ENCODE data around the gene TMEM63C.
"Not testable (repeated sequence)": the region's sequence is repeated elsewhere in the genome, so short reads cannot be mapped to it uniquely, and the experiment has no call there.

The TMEM63C gene

DNA sequence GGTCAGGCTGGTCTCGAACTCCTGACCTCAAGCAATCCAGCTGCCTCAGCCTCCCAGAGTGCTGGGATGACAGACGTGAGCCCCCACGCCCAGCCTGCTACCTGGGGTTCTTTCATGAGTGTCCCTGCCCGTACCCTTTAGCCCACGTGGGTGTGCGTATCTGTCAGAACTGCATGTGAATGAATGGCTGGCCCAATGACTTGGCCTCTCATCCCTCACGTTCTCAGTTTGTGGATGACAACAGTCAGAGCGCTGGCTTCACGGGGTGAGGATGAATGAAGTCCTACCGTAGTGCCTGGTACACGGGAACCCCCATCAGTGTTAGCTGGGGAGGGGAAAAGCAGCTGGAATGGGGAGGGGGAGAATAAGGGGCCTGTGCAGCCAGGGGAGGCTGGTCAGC, 23.9 kb upstream of the TMEM63C start:
- no peak for DNase-seq

DNA sequence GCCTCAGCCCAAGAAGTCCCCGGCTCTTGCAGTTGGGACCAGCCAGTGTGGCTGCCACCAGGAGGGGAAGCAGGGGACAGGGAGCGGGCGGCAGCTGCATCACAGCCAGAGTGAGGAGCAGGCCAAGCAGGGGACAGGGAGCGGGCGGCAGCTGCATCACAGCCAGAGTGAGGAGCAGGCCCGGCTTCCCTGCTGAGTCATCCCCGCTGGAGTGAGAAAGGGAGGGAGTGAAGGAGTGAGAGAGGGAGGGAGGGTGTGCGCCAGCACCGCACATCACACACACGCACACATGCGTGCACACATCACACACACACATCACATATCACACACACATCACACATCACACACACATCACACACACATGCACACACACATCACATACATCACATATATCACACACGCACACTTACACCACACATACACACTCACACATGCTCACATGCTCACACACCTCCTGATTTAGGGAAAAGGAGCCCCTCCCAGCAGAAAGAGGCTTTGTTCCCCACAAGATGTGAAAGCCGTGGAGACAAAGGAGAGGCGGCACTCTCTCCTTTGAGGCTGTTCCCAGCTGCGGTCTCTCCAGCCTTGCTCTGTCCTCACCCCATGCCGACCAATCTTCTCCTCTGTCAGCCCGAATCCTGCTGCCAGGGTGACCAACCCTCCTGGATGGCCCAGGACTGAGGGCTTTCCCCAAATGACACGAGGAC, 23.3 kb upstream of the TMEM63C start:
- no peak for DNase-seq

DNA sequence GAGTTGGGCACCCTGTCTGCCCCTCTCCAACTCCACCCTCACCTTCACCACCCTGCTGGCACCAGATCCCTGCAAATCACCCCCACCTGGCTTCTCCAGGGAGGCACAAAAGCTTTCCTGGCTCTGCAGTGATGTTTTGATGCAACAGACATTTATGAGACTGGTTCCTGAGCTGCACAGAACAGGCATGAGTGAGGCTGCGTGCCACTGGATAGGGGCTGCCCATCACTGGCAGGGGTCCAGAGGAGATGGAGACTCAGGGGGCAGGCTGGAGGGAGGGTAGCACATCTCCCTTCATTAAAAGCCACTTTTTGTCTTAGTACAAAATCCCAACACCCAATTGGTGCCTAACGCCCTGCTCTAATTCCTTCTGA, 22.7 kb upstream of the TMEM63C start:
- DNase-seq: no peak

DNA sequence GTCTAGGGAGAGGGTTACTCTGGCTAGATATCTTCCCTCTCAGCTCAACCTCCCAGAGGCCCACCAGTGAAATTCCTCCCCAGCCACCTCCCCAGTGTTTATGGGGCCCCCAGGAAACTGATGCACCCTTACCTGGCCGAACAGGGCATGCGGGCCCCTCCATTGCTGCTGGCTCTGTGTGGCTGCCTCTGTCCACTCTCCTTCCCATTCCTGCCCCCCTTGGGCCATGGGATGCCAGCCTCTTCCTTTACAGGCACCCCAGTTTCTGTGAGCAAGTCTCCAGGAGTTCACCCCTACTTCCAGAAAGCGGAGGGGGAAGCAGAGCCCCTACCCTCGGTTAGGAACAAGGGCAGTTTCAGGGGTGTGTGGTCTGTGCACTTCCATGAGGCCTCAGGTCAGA, 20.6 kb upstream of the TMEM63C start:
- DNase-seq: no peak

DNA sequence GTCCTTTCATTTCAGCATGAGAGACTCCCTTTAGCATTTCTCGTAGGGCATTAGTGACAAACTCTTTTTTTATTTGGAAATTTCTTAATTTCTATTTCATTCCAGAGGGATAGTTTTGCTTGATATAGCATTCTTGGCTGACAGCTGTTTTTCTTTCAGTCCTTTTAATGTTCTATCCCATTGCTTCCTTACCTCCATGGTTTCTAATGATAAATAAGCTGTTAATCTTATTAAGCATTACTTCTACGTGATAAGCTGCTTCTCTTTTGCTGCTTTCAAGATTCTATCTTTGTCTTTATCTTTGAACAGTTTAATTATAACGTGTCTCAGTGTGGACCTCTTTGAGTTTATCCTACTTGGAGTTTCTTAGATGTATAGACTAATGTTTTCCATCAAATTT, 11.6 kb upstream of the TMEM63C start:
- DNase-seq: no peak

DNA sequence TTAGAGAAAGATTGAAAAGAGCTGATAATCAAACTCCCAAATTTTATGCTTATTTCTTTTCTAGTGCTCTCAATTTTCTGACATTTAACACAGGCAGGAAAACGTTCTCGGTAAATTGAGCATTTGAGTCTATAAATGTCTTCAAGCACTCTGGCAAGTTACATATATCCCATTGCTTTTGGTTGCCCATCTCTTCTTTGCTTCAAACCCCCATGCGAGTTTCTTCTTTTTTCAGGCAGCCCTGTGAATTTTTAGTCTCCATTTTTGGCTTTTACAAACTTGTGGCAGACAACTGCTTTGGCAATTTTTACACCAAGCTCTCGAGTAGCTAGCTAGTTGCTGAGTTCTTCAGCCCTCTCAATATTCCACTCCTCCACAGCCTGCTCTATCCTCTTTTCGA, 8.7 kb upstream of the TMEM63C start:
- no peak for DNase-seq

DNA sequence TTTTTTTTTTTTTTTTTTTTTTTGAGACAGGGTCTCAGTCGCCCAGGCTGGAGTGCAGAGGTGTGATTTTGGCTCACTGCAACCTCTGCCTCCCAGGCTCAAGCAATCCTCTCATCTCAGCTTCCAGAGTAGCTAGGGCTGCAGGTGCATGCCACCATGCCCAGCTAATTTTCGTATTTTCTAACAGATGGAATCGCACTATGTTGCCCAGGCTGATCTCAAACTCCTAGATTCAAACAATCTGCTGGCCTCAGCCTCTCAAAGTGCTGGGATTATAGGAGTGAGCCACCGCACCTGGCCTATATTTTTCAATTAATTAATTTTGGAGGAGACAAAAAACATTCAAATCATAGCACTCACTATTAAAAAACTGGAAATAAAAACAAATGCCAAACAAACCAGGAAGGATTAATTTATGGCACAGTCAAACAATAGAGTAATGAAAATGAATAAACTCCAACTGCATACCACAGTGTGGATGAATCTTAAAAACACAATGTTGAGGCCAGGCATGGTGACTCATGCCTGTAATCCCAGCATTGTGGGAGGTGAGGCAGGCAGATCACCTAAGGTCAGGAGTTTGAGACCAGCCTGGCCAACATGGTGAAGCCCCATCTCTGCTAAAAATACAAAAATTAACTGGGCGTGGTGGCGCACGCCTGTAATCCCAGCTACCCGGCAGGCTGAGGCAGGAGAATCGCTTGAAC, 7.5 kb upstream of the TMEM63C start:
- DNase-seq: not testable (repeated sequence)

DNA sequence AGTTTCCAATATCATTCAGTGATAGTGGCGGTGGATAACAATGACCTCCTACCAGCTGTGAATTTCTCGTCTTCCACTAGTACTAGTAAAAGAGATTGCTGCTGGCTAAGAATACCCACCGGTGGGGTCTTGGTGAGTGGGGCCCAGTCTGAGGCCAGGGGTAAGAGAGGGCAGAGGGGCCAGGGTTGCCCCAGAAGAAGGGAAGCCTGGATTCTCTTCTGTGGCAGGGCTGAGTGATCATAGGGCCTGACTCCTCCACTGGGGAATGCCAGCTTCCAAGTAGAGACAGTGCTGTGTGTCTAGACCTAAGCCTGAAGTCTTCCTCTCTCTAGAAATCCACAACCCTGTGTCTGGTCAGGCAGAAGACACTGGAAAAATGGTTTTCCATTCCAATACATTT, 5.8 kb upstream of the TMEM63C start:
- no peak for DNase-seq

DNA sequence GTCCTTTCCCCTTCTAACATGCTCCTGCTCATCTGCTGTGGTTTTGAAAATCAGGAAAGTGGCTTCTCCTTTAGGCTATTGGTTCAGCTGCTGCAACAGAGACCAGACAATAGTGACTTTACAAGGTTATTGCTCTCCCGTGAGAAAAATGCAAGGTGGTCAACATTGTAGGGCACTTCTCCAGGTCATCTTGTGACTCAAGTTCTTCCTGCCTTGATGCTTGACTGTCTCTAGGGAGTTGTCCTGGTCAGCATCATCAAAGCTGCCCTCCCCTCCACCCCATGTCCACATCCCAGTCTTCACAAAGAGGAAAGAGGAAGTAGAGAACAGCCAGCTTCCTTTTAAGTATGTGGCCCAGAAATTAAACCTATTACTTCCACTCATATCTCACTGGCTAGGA, 3.9 kb upstream of the TMEM63C start:
- no peak for DNase-seq

DNA sequence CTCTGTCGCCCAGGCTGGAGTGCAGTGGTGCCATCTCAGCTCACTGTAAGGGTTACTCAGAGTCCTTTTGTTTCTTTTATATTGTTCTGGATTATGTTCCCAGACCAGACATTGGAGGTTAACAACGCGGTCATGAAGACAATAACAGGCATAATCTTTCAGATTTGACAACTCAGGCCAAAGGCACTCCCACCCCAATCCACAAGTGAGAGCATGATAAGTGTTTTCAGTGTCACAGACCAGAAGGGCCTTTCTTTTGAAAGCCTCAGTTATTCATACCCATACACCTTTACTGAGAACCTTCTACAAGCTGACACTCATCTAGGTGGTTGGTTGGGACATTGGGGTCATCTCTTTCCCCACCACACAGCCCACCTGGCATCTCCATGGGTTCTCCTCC, 2.9 kb upstream of the TMEM63C start:
- no peak for DNase-seq

DNA sequence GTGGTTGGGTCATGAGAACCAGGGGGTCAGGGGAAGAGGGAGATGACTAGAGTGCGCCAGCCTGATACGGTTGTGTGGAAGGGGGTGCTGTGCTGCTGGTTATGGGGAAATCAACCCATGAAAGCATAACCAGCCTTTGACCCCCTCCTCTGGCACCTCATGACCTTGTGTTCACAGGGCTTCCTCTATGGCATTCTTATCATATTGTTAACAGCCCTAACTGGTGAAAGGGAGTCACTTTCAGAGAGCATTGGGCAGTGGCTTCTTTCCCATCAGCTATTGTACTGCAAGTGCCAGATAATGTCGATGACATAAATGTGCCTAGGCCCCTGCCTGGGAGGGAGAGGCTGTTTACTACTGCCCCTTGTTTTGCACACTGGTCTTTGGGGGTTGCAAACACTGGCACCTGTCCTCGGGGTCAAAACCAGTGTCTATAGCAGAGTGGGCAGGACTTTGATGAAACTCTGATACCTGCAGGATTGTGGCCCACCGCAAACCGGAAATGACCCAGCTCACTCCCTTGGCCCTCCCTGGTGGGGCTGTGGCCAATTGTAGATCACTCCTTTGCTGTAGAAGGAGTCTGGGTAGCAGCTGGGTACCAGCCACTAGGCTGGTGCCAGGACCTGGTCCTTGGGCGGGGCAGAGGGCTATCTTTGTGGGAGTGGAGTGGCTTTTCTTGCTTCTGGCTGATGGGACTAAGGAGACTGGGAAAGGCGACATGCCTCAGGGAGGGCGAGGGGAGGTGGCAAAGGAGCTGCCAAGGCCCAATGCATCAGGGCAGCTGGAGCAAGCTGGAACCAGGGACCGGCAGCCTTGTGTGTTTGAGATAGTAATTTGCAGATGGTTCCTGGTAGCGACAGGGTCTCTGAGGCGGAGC, 634 bp upstream of the TMEM63C start:
- DNase-seq: no peak

DNA sequence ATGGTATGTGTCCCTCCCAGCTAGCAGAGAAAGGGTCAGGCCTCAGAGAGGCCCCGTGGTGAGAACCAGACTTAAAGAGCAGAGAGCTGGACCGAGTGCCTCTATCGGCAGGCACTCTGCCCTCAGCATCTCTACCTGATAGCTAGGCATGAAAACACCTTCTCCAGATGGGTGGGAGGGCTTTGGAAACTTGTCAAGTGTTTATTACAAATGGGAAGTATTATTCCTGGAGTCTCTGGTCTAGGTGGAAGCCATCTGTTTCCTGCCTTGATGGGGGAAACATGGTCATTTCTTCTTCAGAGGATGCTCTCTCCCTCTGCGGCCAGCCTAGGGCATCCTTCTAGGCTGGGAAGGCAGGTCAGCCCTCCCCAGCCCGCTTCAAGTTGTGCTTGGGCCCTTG, 2.3 kb downstream of the TMEM63C start:
- DNase-seq: no peak

DNA sequence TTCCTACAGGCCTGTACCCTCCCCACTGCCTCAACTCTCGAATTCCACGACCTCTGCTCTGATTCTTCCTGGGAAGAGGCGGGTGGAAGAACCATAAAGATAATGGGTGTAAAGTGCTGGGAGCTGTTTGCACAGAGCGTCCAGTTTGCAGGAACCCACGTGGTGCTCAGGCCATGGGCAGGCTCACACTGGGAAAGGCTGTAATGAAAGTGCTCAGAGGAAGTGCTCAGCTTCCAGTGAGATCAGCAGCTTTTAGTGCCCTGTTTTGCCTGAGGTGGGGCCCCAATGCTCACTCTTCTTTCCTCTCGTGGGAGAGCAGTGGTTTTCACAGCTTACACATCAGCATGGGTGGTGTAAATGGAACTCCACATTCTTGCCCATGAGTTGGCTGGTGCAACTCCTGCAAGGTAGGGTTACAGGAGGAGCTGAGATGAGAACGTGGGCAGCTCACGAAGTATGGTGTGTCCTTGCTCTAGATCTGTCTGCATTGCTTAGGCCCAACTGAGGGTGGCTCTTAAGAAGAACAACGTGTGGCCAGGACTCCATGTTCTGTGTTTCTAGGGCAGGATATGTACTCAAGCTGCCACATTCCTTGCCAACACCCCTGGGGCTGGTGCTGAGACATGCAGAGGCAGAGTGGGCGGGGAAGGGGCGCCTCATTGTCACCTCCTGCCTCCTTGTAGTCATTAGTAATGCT, 2.9 kb downstream of the TMEM63C start:
- DNase-seq: no peak

DNA sequence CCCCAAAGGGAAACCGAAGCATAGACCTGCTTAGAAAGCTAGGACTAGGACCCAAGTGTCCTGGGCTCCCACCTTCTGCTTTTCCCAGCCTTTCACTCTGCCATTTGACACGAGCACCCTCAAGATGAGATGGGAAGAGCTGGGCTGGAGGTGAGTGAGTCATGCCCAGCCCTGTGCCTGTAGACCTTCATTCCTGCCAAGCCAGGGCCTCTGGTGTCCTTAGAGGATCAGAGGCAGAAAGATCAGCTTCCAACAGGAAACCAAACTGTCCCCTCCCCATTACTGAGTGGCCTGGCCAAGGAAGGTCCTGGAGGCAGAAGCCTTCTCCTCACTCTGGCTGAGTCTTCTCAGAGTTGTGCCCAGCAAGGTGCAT, 3.5 kb downstream of the TMEM63C start:
- no peak for DNase-seq

DNA sequence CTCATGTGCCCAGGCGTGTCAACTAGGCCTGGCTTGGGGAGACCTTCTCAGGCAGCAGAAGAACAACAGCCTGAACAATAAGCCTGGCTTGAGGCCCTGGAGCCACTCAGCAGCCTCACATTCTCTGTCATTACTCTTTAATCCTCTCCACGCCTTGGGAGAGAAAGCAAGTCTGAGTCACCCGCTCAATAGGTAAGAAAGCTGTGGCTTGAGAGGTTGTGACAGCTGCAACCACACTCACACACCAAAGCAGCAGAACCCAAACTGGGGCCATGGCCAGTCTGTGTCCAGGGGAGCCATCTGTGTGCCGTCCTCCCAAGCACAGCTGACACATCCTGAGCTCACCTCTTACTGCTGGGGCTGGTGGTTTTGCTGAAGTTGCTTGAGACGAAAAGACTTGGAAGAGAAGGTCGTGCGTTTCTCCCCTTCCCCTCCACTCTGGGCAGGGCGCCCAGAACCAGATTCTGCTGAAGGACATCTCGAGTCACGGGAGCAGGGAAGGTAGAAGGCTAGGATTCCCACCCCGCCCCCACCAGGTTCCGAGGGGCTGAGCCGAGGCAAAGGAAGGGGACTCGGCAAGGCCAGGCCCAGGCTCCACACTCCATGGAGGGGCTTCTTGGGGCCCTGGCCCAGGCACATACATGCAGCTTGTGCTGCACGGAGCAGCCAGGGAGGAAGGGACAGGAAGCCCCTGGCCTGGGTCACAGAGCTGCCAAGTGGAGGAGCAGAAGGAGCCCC, 5.5 kb downstream of the TMEM63C start:
- no peak for DNase-seq

DNA sequence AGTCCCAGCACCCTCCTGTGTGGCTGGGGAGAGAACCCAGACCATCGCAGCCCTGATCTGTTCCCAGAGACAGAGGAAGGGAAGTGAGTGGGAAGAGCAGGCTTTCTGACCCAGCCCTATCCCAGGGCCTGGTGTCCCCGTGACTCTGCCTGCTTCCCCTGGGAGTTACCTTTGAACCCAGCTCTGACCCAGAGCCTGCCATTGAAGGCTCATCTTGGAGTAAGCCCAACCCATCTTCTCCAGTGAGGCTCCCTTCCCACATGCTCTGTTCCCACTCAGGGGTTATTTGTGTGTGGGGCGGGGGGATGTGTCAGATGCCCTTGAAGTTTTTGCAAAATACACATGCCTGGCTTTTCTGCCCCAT, 6.0 kb downstream of the TMEM63C start:
- no peak for DNase-seq

DNA sequence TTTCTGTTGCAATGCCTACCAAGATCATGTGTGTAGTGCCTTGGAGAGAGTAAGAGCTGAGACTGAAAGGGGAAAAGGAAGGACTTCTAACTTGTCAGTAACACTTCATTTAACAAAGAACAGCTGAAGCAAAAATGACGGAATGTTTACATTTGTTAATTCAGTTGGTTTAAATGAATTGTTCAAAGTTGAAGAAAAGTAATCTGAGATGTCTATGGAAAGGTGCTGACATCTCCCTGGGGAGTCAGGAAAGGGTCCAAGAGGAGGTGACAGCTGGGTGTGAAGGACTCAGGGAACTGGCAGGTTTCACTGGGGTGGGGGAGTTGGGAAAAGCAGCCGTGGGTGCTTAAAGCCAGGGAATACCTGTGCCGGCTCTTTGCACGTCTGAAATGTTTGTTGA, 7.9 kb downstream of the TMEM63C start:
- DNase-seq: no peak

DNA sequence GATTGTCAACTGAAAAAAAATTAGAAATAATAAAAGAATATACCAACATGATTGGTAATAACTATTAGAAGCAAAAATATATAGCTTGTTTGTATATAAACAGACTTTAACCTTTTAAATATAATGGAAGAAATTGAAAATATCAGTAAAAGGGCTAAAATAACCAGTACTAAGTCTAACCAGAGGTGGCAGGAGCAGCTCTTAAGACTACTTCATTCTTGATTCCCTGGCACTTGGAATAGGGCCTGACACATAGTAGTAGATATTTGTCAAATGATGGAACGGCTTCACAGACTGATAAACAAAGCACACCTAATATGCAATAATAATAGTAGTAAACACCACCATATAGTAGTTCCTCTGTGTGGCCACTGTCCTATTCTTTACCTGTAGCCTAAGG, 9.4 kb downstream of the TMEM63C start:
- no peak for DNase-seq

DNA sequence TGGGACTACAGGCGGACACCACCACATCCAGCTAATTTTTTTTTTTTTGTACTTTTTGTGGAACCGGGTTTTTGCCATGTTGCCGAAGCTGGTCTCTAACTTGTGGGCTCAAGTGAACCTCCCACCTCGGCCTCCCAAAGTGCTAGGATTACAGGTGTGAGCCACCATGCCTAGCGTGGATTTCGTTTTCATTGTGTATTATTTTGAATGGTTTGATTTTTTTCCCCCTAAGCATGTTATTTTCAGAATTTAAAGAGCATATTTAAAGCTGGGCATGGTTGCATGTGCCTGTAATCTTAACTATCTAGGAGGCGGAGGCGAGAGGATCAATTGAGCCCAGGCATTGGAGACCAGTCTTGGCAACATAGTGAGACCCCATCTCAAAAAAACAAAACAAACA, 13.1 kb downstream of the TMEM63C start:
- DNase-seq: no peak

DNA sequence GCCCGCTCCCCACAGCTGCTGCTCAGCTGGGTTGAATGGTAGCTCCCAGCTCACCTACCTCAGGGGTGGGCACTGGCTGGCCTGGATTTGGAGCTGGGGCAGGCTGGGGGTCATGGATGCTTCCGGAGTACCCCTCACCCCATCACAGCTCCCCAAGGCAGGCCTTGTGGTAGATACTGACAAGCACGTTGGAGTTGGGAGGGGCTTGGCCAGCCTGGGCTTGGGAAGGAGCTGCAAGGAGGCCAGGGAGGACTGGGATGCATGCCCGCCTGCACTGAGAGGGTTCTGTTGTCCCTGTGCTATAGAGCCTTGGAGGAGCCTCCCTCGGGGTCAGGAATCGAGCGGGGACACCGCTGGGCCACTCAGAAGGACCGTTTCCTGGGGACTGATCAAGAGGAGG, 14.2 kb downstream of the TMEM63C start:
- DNase-seq: no peak

DNA sequence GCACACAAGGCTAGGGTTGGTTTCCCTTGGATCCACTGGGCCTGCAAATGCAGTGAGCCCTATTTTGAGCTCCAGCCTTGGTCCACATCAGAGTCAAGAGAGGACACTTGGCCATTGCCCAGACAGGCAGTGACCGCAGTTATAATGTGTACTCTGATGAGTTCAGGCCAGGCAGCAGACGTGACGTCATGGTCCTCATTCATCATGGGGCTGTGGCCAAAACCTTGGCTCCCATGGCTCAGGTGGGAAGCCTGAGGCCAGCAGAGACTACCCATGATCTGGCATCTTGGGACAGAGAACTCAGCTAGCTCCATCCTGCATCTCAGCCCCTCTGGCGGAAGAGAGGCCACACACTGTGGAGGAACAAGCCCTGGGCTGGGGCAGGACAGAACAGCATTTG, 16.4 kb downstream of the TMEM63C start:
- DNase-seq: no peak

DNA sequence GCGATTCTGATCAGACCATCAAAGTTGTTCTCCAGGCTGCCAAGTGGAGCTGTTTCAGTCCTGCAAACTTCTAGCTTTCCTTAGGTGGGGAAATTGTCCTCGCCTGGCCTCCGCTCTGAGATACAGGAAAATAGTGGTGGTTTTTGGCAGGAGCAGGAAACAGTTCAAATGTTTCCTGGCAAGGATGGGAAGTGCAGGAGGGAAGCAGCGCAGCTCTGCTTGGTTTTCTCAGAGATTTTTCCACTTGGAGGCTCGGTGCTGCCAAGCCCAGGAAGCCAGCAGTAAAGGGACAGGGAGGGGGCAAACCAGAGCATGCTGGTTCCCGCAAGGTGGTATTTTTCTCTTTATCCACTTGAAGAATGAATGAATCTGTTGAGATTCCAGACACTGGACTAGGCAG, 17.0 kb downstream of the TMEM63C start:
- no peak for DNase-seq

DNA sequence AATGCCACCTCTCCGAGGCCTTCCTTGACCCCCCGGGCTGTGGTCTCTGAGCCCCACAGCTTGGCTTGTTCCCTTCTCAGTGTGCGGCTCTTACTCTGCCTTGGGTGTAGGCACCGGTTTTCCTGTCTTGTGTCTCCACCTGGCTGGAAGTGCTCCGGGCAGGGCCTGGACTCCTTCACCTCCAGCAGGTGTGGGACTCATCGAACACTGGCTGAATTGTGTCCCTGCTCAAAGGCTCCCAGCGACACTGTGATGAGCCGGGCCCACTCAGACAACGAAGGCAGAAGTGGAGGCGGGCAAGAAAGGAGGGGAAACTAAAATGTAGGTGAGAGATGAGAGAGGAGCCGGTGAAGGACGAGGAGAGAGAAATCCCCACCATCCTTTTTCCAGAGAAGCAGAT, 18.0 kb downstream of the TMEM63C start:
- no peak for DNase-seq

Measured in GDM1 (cell line).